IMR-90 (cell line): Measurements from ENCODE around the gene MINDY3. TPM values are rescaled to one million over a fixed set of nuclear protein-coding genes. Genes with fewer than 3 reads are reported as not detected.

Experiments used
- ATAC-seq: fragments of 200-7000 bp; cut with Tn5 transposase; 2 replicates; pipeline ENCODE4 v1.9.1; 2020; ENCODE audit warnings: low read depth, mild to moderate bottlenecking, moderate library complexity
- BruUV-seq: library from RNA; stranded (reverse); fragments of 400-500 nt; replicated peaks from 2 replicates; lab custom pipeline; 2021; lab: Mats Ljungman, UMichigan
- CTCF ChIA-PET: fragments of 300-600 bp; formaldehyde crosslinking; extraction: SDS; loops from one replicate; lab custom pipeline; 2021; ENCODE audit warnings: antibody characterized with exemption; lab: Yijun Ruan, JAX
- POLR2A ChIA-PET: fragments of 300-600 bp; sonication (Branson Sonifier 250); formaldehyde crosslinking; loops from one replicate; lab custom pipeline; 2022; ENCODE audit warnings: antibody characterized with exemption; ENCODE audit not compliant: unreplicated experiment; lab: Charles Lee
- DNase-seq: peaks from one replicate; pipeline ENCODE4 v3.0.0; 2013
- H2AFZ ChIP-seq: replicated peaks from 2 replicates; pipeline ENCODE3; 2013; ENCODE audit warnings: low read length, mild to moderate bottlenecking; ENCODE audit not compliant: poor library complexity
- H2AK5ac ChIP-seq: 2 replicates; pipeline ENCODE4 v1.6.1; 2013; ENCODE audit warnings: low read depth, low read length, inconsistent platforms
- H2AK9ac ChIP-seq: replicated peaks from 2 replicates; pipeline ENCODE3; 2013; ENCODE audit warnings: mild to moderate bottlenecking, low read depth, low read length, moderate library complexity; ENCODE audit not compliant: poor library complexity
- H2BK120ac ChIP-seq: 2 replicates; pipeline ENCODE4 v1.6.1; 2013; ENCODE audit warnings: low read depth, low read length, inconsistent platforms
- H2BK15ac ChIP-seq: 3 replicates; pipeline ENCODE4 v1.6.1; 2013; ENCODE audit warnings: low read depth, low read length, inconsistent platforms
- H2BK20ac ChIP-seq: 2 replicates; pipeline ENCODE4 v1.6.1; 2013; ENCODE audit warnings: low read depth, mild to moderate bottlenecking, inconsistent platforms, low read length, moderate library complexity
- H2BK5ac ChIP-seq: 2 replicates; pipeline ENCODE4 v1.6.1; 2013; ENCODE audit warnings: mild to moderate bottlenecking, low read depth, low read length, inconsistent platforms; ENCODE audit not compliant: poor library complexity, severe bottlenecking
- H3K14ac ChIP-seq: replicated peaks from 2 replicates; pipeline ENCODE4 v1.6.1; 2013; ENCODE audit warnings: low read depth, low read length, inconsistent platforms
- H3K18ac ChIP-seq: 2 replicates; pipeline ENCODE4 v1.6.1; 2013; ENCODE audit warnings: low read depth, low read length, control low read depth
- H3K23ac ChIP-seq: 2 replicates; pipeline ENCODE4 v1.6.1; 2013; ENCODE audit warnings: low read depth, low read length, inconsistent platforms
- H3K27ac ChIP-seq: 2 replicates; pipeline ENCODE4 v1.5.1; 2013; ENCODE audit warnings: mild to moderate bottlenecking, control low read depth, low read length; ENCODE audit not compliant: insufficient read depth
- H3K27me3 ChIP-seq: 2 replicates; pipeline ENCODE4 v1.6.1; 2013; ENCODE audit warnings: low read length; ENCODE audit not compliant: control insufficient read depth, insufficient read depth
- H3K36me3 ChIP-seq: 2 replicates; pipeline ENCODE4 v1.6.1; 2013; ENCODE audit warnings: low read length, mixed read lengths; ENCODE audit not compliant: control insufficient read depth, insufficient read depth
- H3K4ac ChIP-seq: 2 replicates; pipeline ENCODE4 v1.6.1; 2013; ENCODE audit warnings: low read depth, low read length, inconsistent platforms
- H3K4me1 ChIP-seq: 2 replicates; pipeline ENCODE4 v1.6.1; 2013; ENCODE audit warnings: low read length, mixed read lengths; ENCODE audit not compliant: control insufficient read depth, insufficient read depth
- H3K4me2 ChIP-seq: 2 replicates; pipeline ENCODE4 v1.6.1; 2013; ENCODE audit warnings: low read depth, mild to moderate bottlenecking, control low read depth, low read length, moderate library complexity
- H3K4me3 ChIP-seq: 2 replicates; pipeline ENCODE4 v1.5.1; 2013; ENCODE audit warnings: low read depth, mild to moderate bottlenecking, control low read depth, low read length, moderate library complexity; ENCODE audit not compliant: insufficient read depth
- H3K56ac ChIP-seq: 2 replicates; pipeline ENCODE4 v1.6.1; 2013; ENCODE audit warnings: low read length, inconsistent platforms; ENCODE audit not compliant: insufficient read depth; ENCODE audit errors: extremely low read depth
- H3K79me1 ChIP-seq, 2 experiments: 2 replicates each; pipeline ENCODE4 v1.6.1; 2013; ENCODE audit warnings: low read length in 2 of 2, inconsistent platforms in 1 of 2, low read depth in 1 of 2
- H3K9ac ChIP-seq: 2 replicates; pipeline ENCODE4 v1.6.1; 2013; ENCODE audit warnings: low read depth, low read length, control low read depth
- H3K9me1 ChIP-seq: 2 replicates; pipeline ENCODE4 v1.6.1; 2013; ENCODE audit warnings: low read length, inconsistent platforms; ENCODE audit not compliant: insufficient read depth
- H3K9me3 ChIP-seq: 2 replicates; pipeline ENCODE4 v1.6.1; 2013; ENCODE audit warnings: low read length; ENCODE audit not compliant: control insufficient read depth, insufficient read depth
- H4K20me1 ChIP-seq: 2 replicates; pipeline ENCODE4 v1.6.1; 2013; ENCODE audit warnings: low read length, inconsistent platforms; ENCODE audit not compliant: insufficient read depth
- H4K5ac ChIP-seq: 2 replicates; pipeline ENCODE4 v1.6.1; 2013; ENCODE audit warnings: mild to moderate bottlenecking, low read depth, low read length, control low read depth
- H4K8ac ChIP-seq, 2 experiments: 2 replicates each; pipeline ENCODE4 v1.6.1; 2013; ENCODE audit warnings: low read depth in 2 of 2, low read length in 2 of 2, control low read depth in 1 of 2, inconsistent platforms in 1 of 2
- H4K91ac ChIP-seq: 2 replicates; pipeline ENCODE4 v1.6.1; 2013; ENCODE audit warnings: low read depth, low read length, inconsistent platforms; ENCODE audit not compliant: insufficient read depth
- BHLHE40 ChIP-seq: fragments of 150-350 bp; IDR thresholded peaks from 2 replicates; pipeline ENCODE4 v1.6.1; 2016; ENCODE audit warnings: mild to moderate bottlenecking, low read depth, low read length
- CEBPB ChIP-seq: IDR thresholded peaks from 2 replicates; pipeline ENCODE4 v1.6.1; 2012; ENCODE audit warnings: low read depth, low read length, improper control_type of control experiment
- CHD1 ChIP-seq: IDR thresholded peaks from 2 replicates; pipeline ENCODE4 v1.6.1; 2012; ENCODE audit warnings: low read depth, low read length, improper control_type of control experiment
- FOS ChIP-seq: fragments of 150-350 bp; IDR thresholded peaks from 2 replicates; pipeline ENCODE4 v1.6.1; 2016; ENCODE audit warnings: low read depth, low read length
- MAFK ChIP-seq: IDR thresholded peaks from 2 replicates; pipeline ENCODE4 v1.6.1; 2012; ENCODE audit warnings: low read depth, low read length, improper control_type of control experiment
- MAZ ChIP-seq: IDR thresholded peaks from 2 replicates; pipeline ENCODE4 v1.6.1; 2012; ENCODE audit warnings: low read depth, mild to moderate bottlenecking, low read length, improper control_type of control experiment, moderate library complexity, borderline replicate concordance
- MXI1 ChIP-seq: IDR thresholded peaks from 2 replicates; pipeline ENCODE4 v1.6.1; 2012; ENCODE audit warnings: low read depth, mild to moderate bottlenecking, low read length, moderate library complexity, borderline replicate concordance
- NFE2L2 ChIP-seq: fragments of 150-350 bp; IDR thresholded peaks from 2 replicates; pipeline ENCODE4 v1.6.1; 2016; ENCODE audit warnings: low read depth, mild to moderate bottlenecking, low read length
- POLR2A ChIP-seq: IDR thresholded peaks from 2 replicates; pipeline ENCODE4 v1.6.1; 2012; ENCODE audit warnings: mild to moderate bottlenecking, low read depth, low read length
- RAD21 ChIP-seq: IDR thresholded peaks from 2 replicates; pipeline ENCODE4 v1.6.1; 2012; ENCODE audit warnings: low read length, improper control_type of control experiment
- RCOR1 ChIP-seq: IDR thresholded peaks from 2 replicates; pipeline ENCODE4 v1.6.1; 2012; ENCODE audit warnings: mild to moderate bottlenecking, low read length, improper control_type of control experiment; ENCODE audit not compliant: insufficient replicate concordance
- RFX5 ChIP-seq: IDR thresholded peaks from 2 replicates; pipeline ENCODE4 v1.8.0; 2012; ENCODE audit warnings: low read depth, mild to moderate bottlenecking, low read length, moderate library complexity
- SMC3 ChIP-seq: fragments of 150-350 bp; IDR thresholded peaks from 2 replicates; pipeline ENCODE4 v1.6.1; 2016; ENCODE audit warnings: low read depth, mild to moderate bottlenecking, antibody characterized with exemption, low read length, moderate library complexity
- WGBS, 2 experiments: methylation state at CpG; one replicate each; pipeline versions ENCODE4 v1.1.5 to v1.1.7; 2013; ENCODE audit warnings: missing lambda C conversion rate in 2 of 2; ENCODE audit not compliant: insufficient read length in 1 of 2; ENCODE audit errors: extremely low coverage in 2 of 2; 5-methylcytosine and 5-hydroxymethylcytosine counted together
- dilution Hi-C: fragments of 300-500 bp; cut with HindIII; formaldehyde crosslinking; loops from one replicate; pipeline ENCODE4 v1.14.3; 2018; ENCODE audit warnings: low sequenced_read_pairs; ENCODE audit not compliant: unreplicated experiment
- in situ Hi-C: fragments of 300-500 bp; cut with MboI; formaldehyde crosslinking; loops from 3 replicates; pipeline ENCODE4 v1.14.3; 2019; ENCODE audit warnings: low sequenced_read_pairs, inconsistent platforms, mixed read lengths
- intact Hi-C: fragments of 100-400 bp; cut with micrococcal nuclease; formaldehyde crosslinking; loops from 2 replicates; pipeline ENCODE4 v1.10.0; 2022
- polyA plus RNA-seq, 3 experiments: library from polyadenylated mRNA; depleted of rRNA; stranded (reverse); fragments of >200 nt; gene quantifications; 2 replicates each; pipeline ENCODE4 v1.2.3, GENCODE V29; 2012; ENCODE audit warnings: low replicate concordance in 1 of 3
- total RNA-seq: library from RNA; depleted of rRNA; stranded (reverse); fragments of >200 nt; gene quantifications from 2 replicates; pipeline ENCODE4 v1.2.3, GENCODE V29; 2012
- TF ChIP-seq, protein P1 (sequence below): fragments of 150-350 bp; IDR thresholded peaks from 2 replicates; pipeline ENCODE4 v1.6.1; 2017; ENCODE audit warnings: mild to moderate bottlenecking, antibody characterized with exemption, low read length, low read depth
- TF ChIP-seq, protein P2 (sequence below): fragments of 150-350 bp; IDR thresholded peaks from 2 replicates; pipeline ENCODE4 v1.6.1; 2016; ENCODE audit warnings: low read depth, mild to moderate bottlenecking, low read length, moderate library complexity, borderline replicate concordance
- TF ChIP-seq, protein P3 (sequence below): conservative IDR thresholded peaks from 2 replicates; pipeline ENCODE4 v1.5.1; 2012; ENCODE audit warnings: mild to moderate bottlenecking, low read depth, low read length, improper control_type of control experiment

The MINDY3 gene
- total and polyA plus RNA-seq, 2 of the 4 experiments (the other 2 are of a cell fraction): 13.9 to 14.5 TPM

DNA sequence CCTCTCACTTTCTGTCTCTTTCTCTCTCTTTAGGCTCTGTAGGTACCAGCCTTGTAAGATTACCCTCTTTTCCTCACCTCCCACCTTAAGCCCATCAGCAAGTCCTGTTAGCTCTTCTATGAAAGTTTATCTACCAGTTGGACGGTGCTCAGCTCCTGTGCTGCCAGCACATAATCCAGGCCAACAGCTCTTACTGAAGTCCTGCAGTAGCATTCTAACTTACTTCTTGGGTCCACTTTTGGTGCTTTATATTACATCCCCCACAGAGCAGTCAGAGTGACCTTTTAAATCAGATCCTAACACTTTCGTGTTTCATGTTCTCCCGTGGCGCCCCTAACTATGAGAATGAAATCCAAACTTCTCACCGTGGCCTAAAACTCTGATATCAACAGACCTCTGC lies 101.7 kb downstream of the MINDY3 start:
- dilution Hi-C loops: no loop called here
- no peak overlapping the region for H2AK5ac ChIP-seq

More for the DNA sequence above, 101.7 kb downstream of the MINDY3 start:
- Histone ChIP-seq H3K4me3 (no peak overlapping the region), H3K4ac (no peak overlapping the region), H2BK5ac (no peak overlapping the region), H3K18ac (no peak overlapping the region), H4K8ac (no peak overlapping the region), H4K20me1 (no peaks in the 10 kb centered on the region), H3K27ac (no peak overlapping the region), H2AFZ (no peak overlapping the region), H3K27me3 (peaks cover 16% of the 10 kb centered on the region), H2BK15ac (no peak overlapping the region), H3K9me1 (no peaks in the 10 kb centered on the region), H2BK20ac (no peak overlapping the region), H3K56ac (no peak overlapping the region), H3K9me3 (no peaks in the 10 kb centered on the region), H3K4me2 (no peak overlapping the region), H3K9ac (no peak overlapping the region), H3K4me1 (no peaks in the 10 kb centered on the region), H3K36me3 (no peaks in the 10 kb centered on the region), H3K79me1 (no peaks in the 10 kb centered on the region), H2BK120ac (no peak overlapping the region), H3K14ac (no peak overlapping the region), H4K5ac (no peak overlapping the region), H2AK9ac (no peak overlapping the region), H4K91ac (no peak overlapping the region), H3K23ac (no peak overlapping the region)
- in situ Hi-C loops (no loop called here), intact Hi-C loops (no loop called here)
- TF ChIP-seq RCOR1 (no peak), CHD1 (no peak), CEBPB (no peak), RFX5 (no peak), SMC3 (no peak), BHLHE40 (no peak), MAZ (no peak), NFE2L2 (no peak), MAFK (no peak), MXI1 (no peak), POLR2A (no peak), FOS (no peak), RAD21 (no peak)
- TF ChIP-seq, protein P1, sequence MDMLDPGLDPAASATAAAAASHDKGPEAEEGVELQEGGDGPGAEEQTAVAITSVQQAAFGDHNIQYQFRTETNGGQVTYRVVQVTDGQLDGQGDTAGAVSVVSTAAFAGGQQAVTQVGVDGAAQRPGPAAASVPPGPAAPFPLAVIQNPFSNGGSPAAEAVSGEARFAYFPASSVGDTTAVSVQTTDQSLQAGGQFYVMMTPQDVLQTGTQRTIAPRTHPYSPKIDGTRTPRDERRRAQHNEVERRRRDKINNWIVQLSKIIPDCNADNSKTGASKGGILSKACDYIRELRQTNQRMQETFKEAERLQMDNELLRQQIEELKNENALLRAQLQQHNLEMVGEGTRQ: no peak
- TF ChIP-seq, protein P2, sequence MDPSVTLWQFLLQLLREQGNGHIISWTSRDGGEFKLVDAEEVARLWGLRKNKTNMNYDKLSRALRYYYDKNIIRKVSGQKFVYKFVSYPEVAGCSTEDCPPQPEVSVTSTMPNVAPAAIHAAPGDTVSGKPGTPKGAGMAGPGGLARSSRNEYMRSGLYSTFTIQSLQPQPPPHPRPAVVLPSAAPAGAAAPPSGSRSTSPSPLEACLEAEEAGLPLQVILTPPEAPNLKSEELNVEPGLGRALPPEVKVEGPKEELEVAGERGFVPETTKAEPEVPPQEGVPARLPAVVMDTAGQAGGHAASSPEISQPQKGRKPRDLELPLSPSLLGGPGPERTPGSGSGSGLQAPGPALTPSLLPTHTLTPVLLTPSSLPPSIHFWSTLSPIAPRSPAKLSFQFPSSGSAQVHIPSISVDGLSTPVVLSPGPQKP: no peak
- TF ChIP-seq, protein P3, sequence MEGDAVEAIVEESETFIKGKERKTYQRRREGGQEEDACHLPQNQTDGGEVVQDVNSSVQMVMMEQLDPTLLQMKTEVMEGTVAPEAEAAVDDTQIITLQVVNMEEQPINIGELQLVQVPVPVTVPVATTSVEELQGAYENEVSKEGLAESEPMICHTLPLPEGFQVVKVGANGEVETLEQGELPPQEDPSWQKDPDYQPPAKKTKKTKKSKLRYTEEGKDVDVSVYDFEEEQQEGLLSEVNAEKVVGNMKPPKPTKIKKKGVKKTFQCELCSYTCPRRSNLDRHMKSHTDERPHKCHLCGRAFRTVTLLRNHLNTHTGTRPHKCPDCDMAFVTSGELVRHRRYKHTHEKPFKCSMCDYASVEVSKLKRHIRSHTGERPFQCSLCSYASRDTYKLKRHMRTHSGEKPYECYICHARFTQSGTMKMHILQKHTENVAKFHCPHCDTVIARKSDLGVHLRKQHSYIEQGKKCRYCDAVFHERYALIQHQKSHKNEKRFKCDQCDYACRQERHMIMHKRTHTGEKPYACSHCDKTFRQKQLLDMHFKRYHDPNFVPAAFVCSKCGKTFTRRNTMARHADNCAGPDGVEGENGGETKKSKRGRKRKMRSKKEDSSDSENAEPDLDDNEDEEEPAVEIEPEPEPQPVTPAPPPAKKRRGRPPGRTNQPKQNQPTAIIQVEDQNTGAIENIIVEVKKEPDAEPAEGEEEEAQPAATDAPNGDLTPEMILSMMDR: no peak
- WGBS, 2 experiments: 43% methylated on average over 1 of the region's 5 CpGs; no CpG with 5 or more reads in 1 of the 2 experiments
- no peak for DNase-seq
- no TSS peak for BruUV-seq
- ATAC-seq: no peak
- POLR2A ChIA-PET: no interaction called here
- CTCF ChIA-PET: no interaction called here
